Activated T-helper 1 cell treated with Interleukin-2 at 50 U/mL for 16 hours (primary cell): Measurements from ENCODE around the gene DRAM2.
"Not testable (repeated sequence)": the region's sequence is repeated elsewhere in the genome, so short reads cannot be mapped to it uniquely, and the experiment has no call there.

Experiments used
- DNase-seq: peaks from one replicate; pipeline ENCODE4 v3.0.0-alpha.2; 2020; ENCODE audit warnings: low read depth

Gene DRAM2

GRCh38 chr1:111079329-111079728, 60.6 kb downstream of the DRAM2 start:
- DNase-seq: not testable (repeated sequence)

GRCh38 chr1:111077312-111077711, 62.6 kb downstream of the DRAM2 start:
- DNase-seq: not testable (repeated sequence)
